IPS-15b (cell line): ENCODE measurements around the gene CEBPG.

Source experiments
- H3K27me3 ChIP-seq: one replicate; pipeline ENCODE4 v1.6.1; 2013; ENCODE audit warnings: low read length; ENCODE audit not compliant: control insufficient read depth, insufficient read depth
- H3K36me3 ChIP-seq: one replicate; pipeline ENCODE4 v1.6.1; 2013; ENCODE audit warnings: low read length; ENCODE audit not compliant: control insufficient read depth, insufficient read depth
- H3K4me1 ChIP-seq: one replicate; pipeline ENCODE4 v1.6.1; 2013; ENCODE audit warnings: mild to moderate bottlenecking, low read length; ENCODE audit not compliant: control insufficient read depth, insufficient read depth
- H3K4me3 ChIP-seq: one replicate; pipeline ENCODE4 v1.5.1; 2013; ENCODE audit warnings: low read depth, low read length
- H3K9ac ChIP-seq: one replicate; pipeline ENCODE4 v1.6.1; 2013; ENCODE audit warnings: low read depth, mild to moderate bottlenecking, low read length
- H3K9me3 ChIP-seq: one replicate; pipeline ENCODE4 v1.6.1; 2013; ENCODE audit warnings: mild to moderate bottlenecking, low read length; ENCODE audit not compliant: control insufficient read depth, insufficient read depth

The CEBPG gene

DNA sequence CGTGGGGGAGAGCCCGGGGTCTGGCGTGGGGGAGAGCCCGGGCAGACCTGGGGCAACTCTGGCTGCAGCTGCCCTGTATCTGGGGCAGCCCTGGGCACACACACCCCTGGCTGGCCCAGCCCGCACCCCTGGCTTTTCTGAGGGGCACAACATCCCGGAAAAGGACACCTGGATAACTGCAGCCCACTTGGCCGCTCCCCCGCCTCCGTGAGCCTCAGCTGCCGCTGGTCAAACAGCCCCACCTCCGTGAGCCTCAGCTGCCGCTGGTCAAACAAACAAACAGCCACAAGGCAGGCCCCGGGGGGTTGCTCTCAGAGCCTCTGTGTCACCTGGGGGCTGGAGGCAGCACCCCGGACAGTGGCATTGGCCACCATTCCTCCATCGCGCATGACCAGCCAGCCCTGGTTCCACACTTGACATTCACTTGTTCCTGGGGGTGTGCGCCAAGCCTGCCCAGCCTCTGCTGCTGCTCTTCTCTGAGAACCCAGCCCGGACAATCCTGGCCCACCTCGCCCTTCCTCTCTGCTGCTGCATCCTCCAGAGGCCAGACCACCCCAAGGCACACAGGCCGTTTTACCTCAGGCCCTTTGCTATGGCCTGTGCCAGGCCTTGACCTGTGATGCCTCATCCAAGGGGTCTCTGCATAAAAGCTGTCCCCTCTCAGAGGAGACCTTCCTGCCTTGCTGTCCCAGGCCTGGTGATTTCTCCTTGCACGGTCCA, 19.9 kb downstream of the CEBPG start:
- H3K9me3 ChIP-seq: no peaks in the 10 kb centered on the region
- no peaks in the 10 kb centered on the region for H3K27me3 ChIP-seq
- peaks cover 9% of the 10 kb centered on the region for H3K36me3 ChIP-seq
- H3K4me1 ChIP-seq: no peaks in the 10 kb centered on the region
- H3K4me3 ChIP-seq: no peak overlapping the region
- no peak overlapping the region for H3K9ac ChIP-seq

GRCh38 chr19:33394006-33394722, 20.7 kb downstream of the CEBPG start:
- no peak overlapping the region for H3K9ac ChIP-seq
- H3K27me3 ChIP-seq: no peaks in the 10 kb centered on the region
- peaks cover 12% of the 10 kb centered on the region for H3K36me3 ChIP-seq
- H3K4me1 ChIP-seq: no peaks in the 10 kb centered on the region
- no peaks in the 10 kb centered on the region for H3K9me3 ChIP-seq
- no peak overlapping the region for H3K4me3 ChIP-seq

DNA sequence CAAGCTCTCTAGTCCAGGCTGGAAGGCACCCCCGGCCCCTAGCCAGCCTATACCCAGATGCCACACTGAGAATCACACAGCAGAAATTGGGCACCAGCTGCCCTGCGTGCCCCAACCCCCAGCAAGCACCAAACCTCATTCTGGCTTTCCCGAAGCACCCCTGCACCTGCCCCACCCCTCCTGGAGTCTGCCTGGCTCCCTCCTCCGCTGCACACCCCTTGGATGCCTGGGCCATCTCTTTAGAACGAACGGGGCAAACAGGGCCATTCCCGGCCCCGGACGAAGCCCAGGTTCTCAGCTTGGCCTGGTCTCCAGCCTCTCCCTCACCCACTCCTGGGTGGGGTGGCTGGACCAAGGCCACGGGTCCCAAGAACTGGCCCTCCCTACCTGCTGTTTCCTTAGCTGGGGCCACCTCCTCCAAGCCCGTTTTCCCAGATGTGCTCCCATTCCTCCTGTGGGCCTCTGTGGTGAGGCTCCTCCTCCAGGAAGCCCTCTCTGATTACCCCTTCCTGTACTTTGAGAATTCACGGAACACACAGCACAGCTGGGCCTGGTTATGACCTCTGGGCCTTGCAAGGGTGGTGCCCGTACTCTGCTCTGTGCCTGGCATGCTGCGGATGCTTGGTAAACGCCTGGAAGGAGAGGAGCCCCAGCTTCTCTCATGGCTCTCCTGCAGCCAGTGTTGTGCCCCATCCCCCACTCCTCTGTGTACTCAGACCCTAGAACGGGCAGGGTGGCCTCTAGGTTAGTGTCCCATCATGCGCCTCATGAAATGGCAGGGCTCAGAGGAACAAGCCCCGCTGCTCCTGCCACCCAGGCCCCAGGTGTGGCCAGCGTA, 21.4 kb downstream of the CEBPG start:
- Histone ChIP-seq H3K9me3 (no peaks in the 10 kb centered on the region), H3K9ac (no peak overlapping the region), H3K36me3 (peaks cover 12% of the 10 kb centered on the region), H3K4me1 (no peaks in the 10 kb centered on the region), H3K4me3 (no peak overlapping the region), H3K27me3 (no peaks in the 10 kb centered on the region)

DNA sequence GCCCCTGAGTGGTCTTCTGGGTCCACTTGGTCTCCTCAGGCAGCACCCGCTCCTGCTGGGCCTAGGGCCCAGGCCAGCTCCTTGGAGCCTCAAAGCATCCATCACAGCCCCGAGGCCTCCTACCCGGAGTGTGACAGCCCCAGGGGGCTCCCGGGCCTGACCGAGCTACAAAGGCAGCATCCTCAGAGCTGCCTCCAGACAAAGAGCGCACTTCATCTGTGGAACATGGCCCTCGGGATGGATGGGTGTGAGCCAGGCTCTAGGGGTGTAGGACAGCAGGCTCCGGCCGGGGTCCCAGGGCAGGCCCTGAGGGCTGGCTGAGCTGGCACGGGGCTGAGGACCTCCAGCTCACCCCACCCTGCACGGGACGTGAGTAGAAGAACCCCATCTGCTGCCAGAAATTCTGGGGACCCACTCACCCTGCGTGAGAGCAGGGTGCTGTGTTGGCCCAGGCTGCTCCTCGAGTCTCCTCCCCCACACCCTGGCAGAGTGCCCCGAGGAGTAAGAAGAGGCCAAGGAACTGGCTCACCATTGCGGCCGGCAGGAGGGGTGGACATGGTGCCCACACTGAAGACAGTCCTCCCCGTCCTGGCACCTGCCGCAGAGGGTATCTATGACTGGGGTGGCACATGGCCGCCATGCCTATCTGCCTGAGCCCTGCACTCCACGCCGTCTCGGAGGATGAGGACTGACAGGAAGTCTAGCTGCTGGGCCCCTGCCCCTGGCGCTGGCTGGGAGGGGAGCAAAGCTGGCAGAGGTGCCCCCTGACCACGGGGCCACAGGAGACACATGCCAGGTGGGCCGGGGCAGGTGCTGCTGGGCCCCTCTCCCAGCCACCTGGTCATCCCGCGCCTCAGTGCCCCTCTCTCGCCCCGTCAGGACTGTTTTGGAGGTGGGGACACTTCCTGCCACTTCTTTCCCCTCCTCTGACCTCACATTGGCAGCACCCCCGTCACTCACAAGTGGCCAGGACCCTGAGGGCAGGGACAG, 22.3 kb downstream of the CEBPG start:
- Histone ChIP-seq H3K4me3 (no peak overlapping the region), H3K4me1 (no peaks in the 10 kb centered on the region), H3K9ac (no peak overlapping the region), H3K36me3 (peaks cover 12% of the 10 kb centered on the region), H3K27me3 (no peaks in the 10 kb centered on the region), H3K9me3 (no peaks in the 10 kb centered on the region)

DNA sequence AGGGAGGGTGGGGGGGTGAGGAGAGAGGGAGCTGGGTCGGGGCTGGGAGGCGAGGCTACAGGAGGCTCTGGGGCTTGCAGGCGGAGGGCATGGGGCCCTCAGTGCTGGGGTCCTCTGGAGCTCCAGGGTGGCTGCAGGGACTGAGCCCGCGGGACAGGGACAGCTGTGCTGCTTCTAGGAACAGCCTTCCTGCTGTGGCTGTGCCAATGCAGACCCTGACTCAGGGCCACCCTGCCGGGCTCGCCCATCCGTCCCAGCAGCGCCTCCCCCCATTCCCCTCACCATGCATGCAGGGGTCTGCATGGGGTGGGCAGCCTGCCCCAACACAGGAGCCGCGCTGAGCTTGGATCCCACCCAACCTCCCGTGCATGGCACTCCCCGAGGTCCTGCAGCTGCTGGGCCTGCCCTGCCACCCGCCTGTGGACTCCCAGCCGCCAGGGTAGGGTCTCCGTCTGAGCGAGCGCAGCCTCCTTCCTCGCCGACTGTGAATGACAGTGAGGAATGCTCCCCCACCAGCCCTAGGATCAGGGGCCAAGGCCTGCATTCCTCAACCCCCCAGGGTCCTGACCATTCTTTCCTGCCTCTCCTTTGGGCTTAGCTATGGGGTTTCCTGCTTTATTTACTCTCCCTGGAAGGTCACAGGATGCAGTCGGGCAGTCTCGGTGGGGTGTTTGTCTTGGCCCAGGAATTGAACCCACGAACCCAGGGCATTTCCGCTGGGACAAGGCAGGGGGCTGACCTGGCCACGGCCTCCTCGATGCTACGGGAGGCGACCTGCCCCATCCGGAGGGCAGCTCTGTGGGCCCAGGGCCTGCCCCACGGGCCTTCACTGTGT, 23.4 kb downstream of the CEBPG start:
- peak overlapping the region; percentile 60 for H3K9ac ChIP-seq

GRCh38 chr19:33397536-33398360, 24.2 kb downstream of the CEBPG start:
- Histone ChIP-seq H3K9ac (no peak overlapping the region), H3K4me3 (no peak overlapping the region), H3K9me3 (no peaks in the 10 kb centered on the region), H3K4me1 (no peaks in the 10 kb centered on the region), H3K36me3 (peaks cover 7% of the 10 kb centered on the region), H3K27me3 (no peaks in the 10 kb centered on the region)

More for the DNA sequence above, 23.4 kb downstream of the CEBPG start:
- peaks cover 7% of the 10 kb centered on the region for H3K36me3 ChIP-seq
- H3K4me1 ChIP-seq: no peaks in the 10 kb centered on the region
- H3K9me3 ChIP-seq: no peaks in the 10 kb centered on the region
- H3K27me3 ChIP-seq: no peaks in the 10 kb centered on the region
- no peak overlapping the region for H3K4me3 ChIP-seq

DNA sequence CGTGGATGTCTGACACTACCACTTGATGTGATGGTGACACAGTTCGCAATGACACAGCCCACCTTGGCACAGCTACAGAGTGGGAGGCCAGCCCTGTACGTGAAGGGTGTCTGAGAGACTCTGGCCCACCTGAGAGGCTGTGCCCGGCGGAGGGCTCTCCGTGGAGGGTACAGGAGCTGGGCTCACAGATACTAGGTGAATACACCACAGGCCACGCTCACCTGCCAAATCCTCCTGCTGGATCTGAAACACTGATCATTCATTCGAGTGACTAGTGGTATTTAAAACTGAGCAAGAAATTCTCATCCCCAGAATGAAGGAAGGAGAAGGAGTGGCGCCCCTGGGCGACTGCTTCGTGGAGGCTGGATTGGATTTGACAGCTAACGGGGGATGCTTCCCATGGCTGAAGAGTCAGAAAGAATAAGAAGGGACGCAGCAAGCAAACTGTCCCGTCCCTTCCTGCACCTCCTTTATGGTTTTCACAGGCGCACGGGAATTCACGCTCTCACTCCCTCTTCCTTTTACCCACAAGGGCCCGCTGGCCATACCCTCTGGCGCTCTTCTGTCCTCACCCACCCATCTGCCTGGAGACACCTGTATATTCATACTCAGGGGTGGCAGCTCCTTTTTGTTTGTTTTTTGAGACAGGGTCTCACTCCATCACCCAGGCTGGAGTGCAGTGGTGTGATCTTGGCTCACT, 25.0 kb downstream of the CEBPG start:
- no peak overlapping the region for H3K4me3 ChIP-seq
- no peaks in the 10 kb centered on the region for H3K27me3 ChIP-seq
- H3K4me1 ChIP-seq: no peaks in the 10 kb centered on the region
- peaks cover 7% of the 10 kb centered on the region for H3K36me3 ChIP-seq
- no peaks in the 10 kb centered on the region for H3K9me3 ChIP-seq
- H3K9ac ChIP-seq: no peak overlapping the region

DNA sequence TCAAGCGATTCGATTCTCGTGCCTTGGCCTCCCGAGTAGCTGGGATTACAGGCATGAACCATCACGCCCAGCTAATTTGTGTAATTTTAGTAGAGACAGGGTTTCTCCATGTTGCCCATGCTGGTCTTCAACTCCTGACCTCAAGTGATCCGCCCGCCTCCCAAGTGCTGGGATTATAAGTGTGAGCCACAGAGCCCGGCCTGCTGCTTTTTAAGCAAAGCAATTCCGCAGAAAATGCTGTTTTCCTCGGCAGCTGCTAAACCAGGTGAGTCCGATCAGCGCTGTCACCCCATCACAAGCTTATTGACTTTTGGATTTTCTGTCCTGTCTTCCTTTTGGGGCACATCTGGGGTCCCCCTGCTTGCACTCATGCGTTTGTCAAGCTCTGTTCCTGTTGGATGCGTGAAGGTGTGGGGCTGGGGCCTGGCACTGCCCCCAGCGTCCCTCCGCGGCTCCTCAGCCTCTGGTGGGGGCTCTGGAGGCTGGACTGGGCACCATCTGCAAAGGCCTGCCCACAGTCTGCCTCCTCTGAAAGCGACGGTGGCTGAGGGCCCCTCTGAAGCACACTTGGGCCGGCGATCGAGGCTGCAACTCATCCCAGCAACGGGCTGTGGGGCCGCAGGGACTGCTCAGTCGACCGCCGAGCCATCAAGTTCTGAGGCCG, 25.7 kb downstream of the CEBPG start:
- Histone ChIP-seq H3K9ac (no peak overlapping the region), H3K4me1 (no peaks in the 10 kb centered on the region), H3K4me3 (no peak overlapping the region), H3K9me3 (no peaks in the 10 kb centered on the region), H3K27me3 (no peaks in the 10 kb centered on the region), H3K36me3 (peaks cover 7% of the 10 kb centered on the region)
